T47D (cell line): Measurements from ENCODE around the gene CALML3.

ENCODE experiments used
- DNase-seq, 2 experiments: peaks; one replicate each; pipeline versions ENCODE4 v3.0.0 to v3.0.0-alpha.2; 2011 to 2012; ENCODE audit warnings: low read depth in 1 of 2, low spot score in 1 of 2
- JUND ChIP-seq: IDR thresholded peaks from 2 replicates; pipeline ENCODE4 v1.6.1; 2012; ENCODE audit warnings: low read depth
- in situ Hi-C: cut with HindIII; loops from 2 replicates; pipeline ENCODE4 v1.10.0; 2016; ENCODE audit warnings: low sequenced_read_pairs, low pct_unique_long_range_greater_than_20kb

The CALML3 gene

DNA sequence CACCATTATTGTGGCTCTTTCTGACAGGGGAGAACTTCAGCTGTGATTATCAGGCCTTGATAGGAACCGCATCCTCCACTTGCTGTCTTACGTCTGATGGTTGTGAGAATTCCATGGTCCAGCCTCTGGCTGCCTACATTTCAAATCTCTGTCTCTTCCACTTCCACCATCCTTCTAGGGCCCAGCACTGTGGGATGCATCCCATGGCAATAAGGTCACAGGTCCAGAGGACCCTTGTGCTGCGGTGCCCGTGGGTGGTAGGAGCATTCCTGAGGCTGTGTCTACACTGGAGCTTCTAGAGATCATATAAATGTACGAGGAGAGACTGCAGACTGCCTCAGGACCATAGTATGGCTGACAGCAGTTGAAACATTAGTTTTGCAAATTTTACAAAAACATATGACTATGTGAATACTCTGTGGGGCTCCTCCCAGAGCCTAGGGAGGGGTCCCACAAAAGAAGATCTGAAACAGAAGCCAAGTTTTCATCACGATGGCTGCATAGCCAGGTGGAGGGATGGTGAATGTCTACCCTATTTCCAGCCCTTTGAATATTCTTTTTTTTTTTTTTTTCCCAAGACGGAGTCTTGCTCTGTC lies 11.8 kb downstream of the CALML3 start:
- DNase-seq = no peak
- TF ChIP-seq JUND = no peak
- in situ Hi-C loops = no loop called here

DNA sequence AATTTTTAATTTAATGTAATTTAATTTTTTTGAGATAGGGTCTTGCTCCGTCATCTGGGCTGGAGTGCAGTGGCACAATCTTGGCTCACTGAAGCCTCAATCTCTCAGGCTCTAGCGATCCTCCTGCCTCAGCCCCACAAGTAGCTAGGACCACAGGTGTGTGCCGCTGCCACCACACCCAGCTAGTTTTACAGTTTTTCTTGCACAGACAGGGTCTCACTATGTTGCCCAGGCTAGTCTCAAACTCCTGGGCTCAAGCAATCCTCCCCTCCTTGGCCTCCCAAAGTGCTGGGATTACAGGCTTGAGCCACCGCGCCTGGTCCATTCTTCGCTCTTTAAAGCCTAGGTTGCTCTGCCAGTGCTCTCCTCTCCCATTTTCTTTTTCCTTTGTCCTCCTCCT lies 12.9 kb downstream of the CALML3 start:
- no peak for TF ChIP-seq JUND
- DNase-seq = no peak
- in situ Hi-C loops = no loop called here

DNA sequence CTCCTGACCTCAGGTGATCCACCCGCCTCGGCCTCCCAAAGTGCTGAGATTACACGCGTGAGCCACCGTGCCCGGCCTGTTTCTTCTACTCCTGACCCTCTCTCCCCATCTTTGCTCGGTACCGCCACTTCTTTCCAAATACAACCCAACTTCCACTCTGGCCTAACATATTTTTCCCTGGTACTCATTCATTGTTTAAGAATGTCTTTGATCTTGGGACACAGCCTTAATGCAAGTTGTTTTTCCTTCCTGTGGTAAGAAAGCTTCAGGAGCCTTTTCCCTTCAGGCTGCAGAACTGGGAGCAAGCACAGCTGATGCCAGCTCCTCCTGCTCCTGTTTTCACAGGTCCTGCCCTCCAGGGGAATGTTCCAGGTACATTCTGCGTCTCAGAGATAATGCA lies 13.7 kb downstream of the CALML3 start:
- TF ChIP-seq JUND = no peak
- DNase-seq = peak in 1 of 2 experiments; percentile 20
- in situ Hi-C loops = no loop called here

DNA sequence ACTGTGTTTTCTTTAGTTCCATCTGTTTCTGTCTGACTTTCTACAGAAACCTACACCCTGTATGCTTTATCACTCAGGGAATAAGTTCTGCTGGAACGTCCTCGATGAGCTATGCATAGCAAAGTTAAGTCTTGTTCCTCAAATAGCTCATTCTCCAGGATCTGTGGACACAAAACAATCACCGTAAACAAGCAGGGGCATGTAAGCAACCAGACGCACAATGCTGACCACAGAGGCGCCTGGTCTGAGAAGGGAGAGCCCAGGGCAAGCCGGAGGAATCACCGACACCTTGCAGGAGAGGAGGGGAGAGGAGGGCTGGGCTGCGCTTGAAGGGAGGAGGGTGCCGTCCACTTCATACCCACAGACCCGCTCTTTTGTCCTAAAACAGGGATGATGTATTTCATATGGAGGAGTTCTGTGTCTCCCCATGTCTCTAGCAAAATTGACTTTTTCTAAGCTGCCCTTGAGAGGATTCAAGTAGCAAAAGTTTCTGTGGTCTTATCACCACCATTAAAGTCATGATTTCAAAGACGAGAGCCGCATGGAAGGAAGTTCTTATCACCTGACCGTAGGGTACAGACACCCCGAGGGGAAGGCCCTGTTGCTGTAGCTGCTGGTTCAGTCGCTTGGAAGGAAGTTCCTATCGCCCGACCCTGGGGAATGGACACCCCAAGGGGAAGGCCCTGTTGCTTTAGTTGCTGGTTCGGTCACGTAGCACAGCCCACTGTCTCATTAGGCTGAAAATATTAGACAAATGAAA lies 14.3 kb downstream of the CALML3 start:
- TF ChIP-seq JUND = no peak
- in situ Hi-C loops = no loop called here
- DNase-seq = no peak

DNA sequence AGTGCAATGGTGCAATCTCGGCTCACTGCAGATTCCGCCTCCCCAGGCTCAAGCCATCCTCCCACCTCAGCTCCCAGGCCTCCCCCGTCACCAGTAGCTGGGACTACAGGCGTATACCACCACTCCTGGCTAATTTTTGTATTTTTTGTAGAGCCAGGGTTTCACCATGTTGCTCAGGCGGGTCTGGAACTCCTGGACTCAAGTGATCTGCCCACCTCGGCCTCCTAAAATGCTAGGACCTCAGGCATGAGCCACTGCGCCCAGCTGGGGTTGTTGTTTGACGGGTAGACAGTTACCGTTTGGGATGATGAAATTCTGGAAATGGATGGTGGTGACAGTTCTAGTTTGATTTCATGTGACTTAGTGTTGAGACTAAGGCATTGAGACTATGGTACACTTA lies 15.3 kb downstream of the CALML3 start:
- in situ Hi-C loops = no loop called here
- DNase-seq = no peak
- TF ChIP-seq JUND = no peak

DNA sequence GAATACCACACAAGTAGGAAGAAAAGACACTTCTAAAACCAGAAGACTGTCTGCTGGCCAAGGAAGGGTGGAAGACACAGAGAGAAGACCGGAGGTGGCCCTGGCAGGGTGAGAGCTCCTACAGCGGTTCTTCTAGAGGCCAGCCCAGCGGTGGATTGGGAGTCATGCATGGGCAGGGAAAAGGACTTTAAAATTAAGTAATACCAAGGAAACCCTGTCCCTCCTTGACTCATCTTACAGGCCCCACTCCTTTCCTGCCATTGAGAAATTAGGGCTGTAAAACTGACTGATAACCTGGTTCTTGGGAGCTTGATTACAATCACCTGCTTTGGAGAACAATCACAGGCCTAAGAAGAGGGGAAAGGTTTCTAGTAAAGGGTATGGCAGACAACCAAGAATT lies 16.1 kb downstream of the CALML3 start:
- TF ChIP-seq JUND = no peak
- DNase-seq = no peak
- in situ Hi-C loops = no loop called here

DNA sequence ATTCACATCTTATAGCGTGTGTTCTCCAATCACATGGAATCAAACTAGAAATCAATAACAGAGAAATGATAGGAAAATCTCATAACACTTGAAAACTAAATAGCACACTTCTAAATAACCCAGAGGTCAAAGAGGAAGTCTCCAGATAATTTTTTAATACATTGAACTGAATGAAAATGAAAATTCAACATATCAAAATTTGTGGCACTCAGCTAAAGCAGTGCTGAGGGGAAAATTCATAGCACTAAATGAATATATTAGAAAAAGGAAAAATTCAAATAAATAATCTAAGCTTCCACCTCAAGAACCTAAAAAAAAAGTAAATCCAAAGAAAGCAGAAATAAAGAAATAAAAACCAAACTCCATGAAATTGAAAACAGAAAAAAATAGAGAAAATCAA lies 17.3 kb downstream of the CALML3 start:
- no peak for DNase-seq
- in situ Hi-C loops = no loop called here
- TF ChIP-seq JUND = no peak

DNA sequence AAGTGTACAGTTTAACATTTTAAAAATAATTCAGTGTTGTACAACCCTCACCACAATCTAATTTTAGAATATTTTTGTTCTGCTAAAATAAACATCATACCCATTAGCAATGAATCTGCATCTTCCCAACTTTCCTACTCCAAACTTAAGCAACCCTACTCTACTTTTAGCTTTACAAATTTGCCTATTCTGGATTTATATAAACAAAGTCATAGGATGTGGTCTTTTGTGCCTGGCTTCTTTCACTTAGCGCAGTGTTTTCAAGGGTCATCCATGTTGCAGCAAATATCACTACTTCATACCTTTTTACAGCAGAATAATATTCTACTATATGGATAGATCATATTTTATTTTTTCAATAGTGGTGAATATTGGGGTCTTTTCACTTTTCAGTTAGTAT lies 18.9 kb downstream of the CALML3 start:
- in situ Hi-C loops = no loop called here
- no peak for DNase-seq
- TF ChIP-seq JUND = no peak

DNA sequence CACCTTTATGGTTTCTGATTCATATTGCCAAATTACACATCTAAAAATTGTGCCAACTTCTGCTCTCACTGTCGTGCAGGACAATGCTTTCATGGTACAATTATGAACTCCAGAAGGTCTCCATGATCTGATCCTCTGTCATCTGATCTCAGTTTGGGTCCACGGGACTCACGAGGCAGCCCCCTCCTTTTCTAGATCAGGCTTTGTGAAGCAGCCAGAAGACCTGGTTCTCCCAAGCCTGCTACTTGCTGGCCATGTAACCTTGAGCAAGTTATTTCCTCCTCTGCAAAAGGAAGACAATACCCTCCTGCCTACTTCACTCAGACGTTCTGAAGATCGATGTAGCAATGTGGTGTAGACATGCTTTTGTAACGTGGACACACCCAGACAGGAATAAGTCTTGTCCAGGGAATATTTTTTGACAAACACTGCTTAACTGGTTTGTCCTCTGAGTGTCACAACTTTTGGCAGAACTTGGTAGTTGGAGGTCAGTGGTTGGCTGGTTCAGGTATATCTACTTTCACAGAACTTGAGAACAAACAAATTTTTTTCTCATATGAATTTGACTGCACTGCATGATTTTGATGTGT lies 19.6 kb downstream of the CALML3 start:
- in situ Hi-C loops = no loop called here
- peak in 1 of 2 experiments; percentile 70 for DNase-seq

DNA sequence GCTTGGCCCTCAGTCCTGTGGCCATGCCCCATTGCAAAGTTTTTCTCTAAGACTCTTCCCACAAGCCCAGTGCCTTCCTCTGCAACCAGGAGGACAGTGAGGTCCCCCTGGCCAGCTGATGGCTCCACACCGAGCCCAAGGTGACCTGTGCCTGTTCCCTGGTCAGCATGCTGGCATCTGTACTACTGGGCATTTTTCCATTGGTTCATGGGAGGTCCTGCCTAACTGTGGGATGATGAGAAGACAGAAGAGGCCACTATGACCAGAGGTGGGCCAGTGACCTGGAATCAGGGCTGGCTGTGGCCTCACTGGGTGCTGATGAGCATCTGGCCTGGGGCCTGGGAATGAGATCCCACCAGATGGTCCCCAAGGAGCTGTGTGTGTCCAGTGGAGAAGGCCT lies 20.2 kb downstream of the CALML3 start:
- TF ChIP-seq JUND = no peak
- in situ Hi-C loops = no loop called here
- no peak for DNase-seq

More for the DNA sequence above, 19.6 kb downstream of the CALML3 start:
- no peak for TF ChIP-seq JUND

DNA sequence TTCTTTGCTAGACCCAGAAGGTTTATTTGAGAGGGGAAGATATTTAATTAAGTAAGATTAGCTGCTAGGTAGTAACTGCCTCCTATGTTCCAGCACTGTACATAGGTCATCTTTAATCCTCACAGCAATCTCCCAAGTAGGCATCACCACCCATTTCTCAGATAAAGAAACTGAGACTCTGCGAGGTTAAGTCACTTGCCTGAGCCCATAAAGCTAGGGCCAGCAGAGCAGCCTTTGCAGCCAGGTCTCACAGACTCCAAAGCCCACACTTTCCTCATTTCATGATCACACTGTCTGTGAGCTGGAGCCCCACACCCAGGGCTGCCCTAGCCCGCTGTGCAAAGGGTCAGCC lies 20.6 kb downstream of the CALML3 start:
- no peak for DNase-seq
- in situ Hi-C loops = no loop called here
- no peak for TF ChIP-seq JUND

DNA sequence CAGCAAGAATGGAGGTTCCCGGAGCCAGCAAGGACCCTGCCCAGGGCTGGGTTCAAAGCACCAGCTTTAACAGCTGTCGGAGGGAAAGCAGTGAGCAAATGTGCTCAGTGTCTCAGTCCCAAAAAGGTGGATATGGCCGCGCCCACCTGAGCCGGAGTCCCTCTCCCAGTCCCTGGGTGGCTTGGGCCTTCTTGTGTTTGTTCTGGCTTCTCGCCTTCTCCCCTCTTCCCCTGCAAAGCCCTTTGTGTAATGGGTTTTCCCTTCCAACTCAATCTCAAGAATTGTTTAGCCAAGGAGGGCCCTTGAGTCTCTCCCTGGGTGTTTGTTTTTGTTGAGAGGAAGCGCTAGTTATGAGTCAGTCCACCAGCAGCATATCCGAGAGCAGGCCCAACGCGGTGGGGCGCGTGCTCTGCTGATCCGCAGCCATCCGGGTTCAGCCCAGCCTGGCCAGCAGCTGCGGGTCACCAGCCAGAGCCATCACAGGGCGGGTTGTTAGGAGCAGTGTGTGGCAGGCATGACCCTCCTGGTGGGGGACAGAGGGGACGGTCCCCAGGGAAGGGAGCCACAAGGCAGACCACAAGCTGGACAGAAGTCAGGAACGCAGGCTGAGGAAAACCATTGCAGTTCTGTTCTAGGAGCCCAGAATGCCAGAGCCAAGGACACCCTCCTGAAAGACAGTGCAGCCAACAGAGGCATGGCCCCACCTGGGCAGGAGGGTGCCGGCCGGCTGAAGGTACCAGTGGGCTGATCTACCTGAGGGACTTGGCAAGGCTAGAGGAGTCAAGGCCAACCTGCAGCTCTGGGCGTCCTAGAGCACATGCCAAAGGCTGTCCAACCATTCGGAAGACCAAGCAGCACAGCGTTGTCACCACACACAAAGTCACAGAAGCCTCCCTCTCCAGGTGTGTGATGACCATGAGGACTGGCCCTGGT lies 21.3 kb downstream of the CALML3 start:
- no peak for DNase-seq
- in situ Hi-C loops = no loop called here
- no peak for TF ChIP-seq JUND
